ENCODE results near the gene UBE2C. TPM values are rescaled to one million over a fixed set of nuclear protein-coding genes. Genes with fewer than 3 reads are reported as not detected.

Gene UBE2C
- total RNA-seq, 1 experiment from 2014 or later, result 173 TPM

- ChIA-PET CTCF (no interaction called here), POLR2A (no interaction called here)
- in situ Hi-C loops (cut with HindIII; ENCODE audit: low pct_unique_long_range_greater_than_20kb, low sequenced_read_pairs) (no loop called here), intact Hi-C loops (cut with micrococcal nuclease; ENCODE audit: unreplicated experiment) (no loop called here)
- BruUV-seq (replicated peaks), result no TSS peak
- H3K36me3 ChIP-seq (ENCODE audit: control insufficient read depth, insufficient read depth, low read length), result 0 out of 2 replicates have a peak, but pooled peaks cover 2% of the 10 kb centered on the region
- no peaks in the 10 kb centered on the region for H3K27me3 ChIP-seq (ENCODE audit: control insufficient read depth, insufficient read depth, low read length)
- no peak overlapping the region for H3K27ac ChIP-seq (ENCODE audit: low read length)
- H3K9me3 ChIP-seq (ENCODE audit: control insufficient read depth, insufficient read depth, low read depth, low read length), result no peaks in the 10 kb centered on the region
- TF ChIP-seq SIN3A (IDR thresholded peaks at IDR 0.05; ENCODE audit: borderline replicate concordance, insufficient read depth, low read depth, low read length) (no peak), CTCF (IDR thresholded peaks at IDR 0.05) (no peak)
- peaks cover 5% of the 10 kb centered on the region for H3K4me1 ChIP-seq (ENCODE audit: control insufficient read depth, insufficient read depth, low read length)
- no peak for ATAC-seq
- no peak overlapping the region for H3K4me3 ChIP-seq (ENCODE audit: low read depth in 2 of 2, low read length in 2 of 2)
- no peak for DNase-seq (ENCODE audit: low read depth, low spot score)
These were observed 31.1 kb downstream of the UBE2C start for GRCh38 chr20:45843506-45843905.

- ChIA-PET POLR2A (no interaction called here), CTCF (interaction anchor here (0.6 kb wide), 1 partner anchor 16 kb away, joined by 3 read pairs; no protein-coding TSS in a partner anchor)
- Histone ChIP-seq H3K27ac (ENCODE audit: low read length) (no peak overlapping the region), H3K27me3 (ENCODE audit: control insufficient read depth, insufficient read depth, low read length) (no peaks in the 10 kb centered on the region), H3K9me3 (ENCODE audit: control insufficient read depth, insufficient read depth, low read depth, low read length) (no peaks in the 10 kb centered on the region), H3K4me3 (ENCODE audit: low read depth in 2 of 2, low read length in 2 of 2) (no peak overlapping the region), H3K36me3 (ENCODE audit: control insufficient read depth, insufficient read depth, low read length) (0 out of 2 replicates have a peak, but pooled peaks cover 2% of the 10 kb centered on the region), H3K4me1 (ENCODE audit: control insufficient read depth, insufficient read depth, low read length) (peaks cover 5% of the 10 kb centered on the region)
- BruUV-seq (replicated peaks), result no TSS peak
- DNase-seq (ENCODE audit: low read depth, low spot score), result no peak
- intact Hi-C loops (cut with micrococcal nuclease; ENCODE audit: unreplicated experiment), result no loop called here
- in situ Hi-C loops (cut with HindIII; ENCODE audit: low pct_unique_long_range_greater_than_20kb, low sequenced_read_pairs), result no loop called here
- ATAC-seq, result no peak
- no peak for TF ChIP-seq SIN3A (IDR thresholded peaks at IDR 0.05; ENCODE audit: borderline replicate concordance, insufficient read depth, low read depth, low read length)
- TF ChIP-seq POLR2AphosphoS5 (IDR thresholded peaks at IDR 0.05; ENCODE audit: low read depth, low read length), result no peak
These were observed 33.0 kb downstream of the UBE2C start for GRCh38 chr20:45845452-45845851.

GRCh38 chr20:45848421-45848820 is 36.0 kb downstream of the UBE2C start:
- no peak overlapping the region for H3K4me3 ChIP-seq (ENCODE audit: low read depth in 2 of 2, low read length in 2 of 2)
- DNase-seq (ENCODE audit: low read depth, low spot score) (no peak), ATAC-seq (no peak)
- no peaks in the 10 kb centered on the region for H3K27me3 ChIP-seq (ENCODE audit: control insufficient read depth, insufficient read depth, low read length)
- intact Hi-C loops (cut with micrococcal nuclease; ENCODE audit: unreplicated experiment), result no loop called here
- TF ChIP-seq SIN3A (IDR thresholded peaks at IDR 0.05; ENCODE audit: borderline replicate concordance, insufficient read depth, low read depth, low read length) (no peak), CTCF (IDR thresholded peaks at IDR 0.05) (no peak), REST (IDR thresholded peaks at IDR 0.05; ENCODE audit: insufficient read depth in 1 of 2, low read depth in 2 of 2, low read length in 1 of 2) (no peak), TCF7L2 (IDR thresholded peaks at IDR 0.05; ENCODE audit: low read depth, low read length) (no peak), POLR2AphosphoS5 (IDR thresholded peaks at IDR 0.05; ENCODE audit: low read depth, low read length) (no peak)
- ChIA-PET POLR2A (no interaction called here), CTCF (interaction anchor here (0.6 kb wide), 1 partner anchor 24 kb away, joined by 5 read pairs; no protein-coding TSS in a partner anchor)
- BruUV-seq (replicated peaks), result no TSS peak
- no peaks in the 10 kb centered on the region for H3K9me3 ChIP-seq (ENCODE audit: control insufficient read depth, insufficient read depth, low read depth, low read length)
- in situ Hi-C loops (cut with HindIII; ENCODE audit: low pct_unique_long_range_greater_than_20kb, low sequenced_read_pairs), result no loop called here
- H3K4me1 ChIP-seq (ENCODE audit: control insufficient read depth, insufficient read depth, low read length), result no peaks in the 10 kb centered on the region; the same call in 1 of the 2 replicates
- peaks cover 2% of the 10 kb centered on the region; the same call in 1 of the 2 replicates for H3K36me3 ChIP-seq (ENCODE audit: control insufficient read depth, insufficient read depth, low read length)
- H3K27ac ChIP-seq (ENCODE audit: low read length), result no peak overlapping the region
